SK-N-DZ (cell line): ENCODE data around the gene CPNE9.

Experiments
- DNase-seq: peaks from one replicate; pipeline ENCODE4 v3.0.0-alpha.2; 2015; ENCODE audit warnings: low spot score

The CPNE9 gene

DNA sequence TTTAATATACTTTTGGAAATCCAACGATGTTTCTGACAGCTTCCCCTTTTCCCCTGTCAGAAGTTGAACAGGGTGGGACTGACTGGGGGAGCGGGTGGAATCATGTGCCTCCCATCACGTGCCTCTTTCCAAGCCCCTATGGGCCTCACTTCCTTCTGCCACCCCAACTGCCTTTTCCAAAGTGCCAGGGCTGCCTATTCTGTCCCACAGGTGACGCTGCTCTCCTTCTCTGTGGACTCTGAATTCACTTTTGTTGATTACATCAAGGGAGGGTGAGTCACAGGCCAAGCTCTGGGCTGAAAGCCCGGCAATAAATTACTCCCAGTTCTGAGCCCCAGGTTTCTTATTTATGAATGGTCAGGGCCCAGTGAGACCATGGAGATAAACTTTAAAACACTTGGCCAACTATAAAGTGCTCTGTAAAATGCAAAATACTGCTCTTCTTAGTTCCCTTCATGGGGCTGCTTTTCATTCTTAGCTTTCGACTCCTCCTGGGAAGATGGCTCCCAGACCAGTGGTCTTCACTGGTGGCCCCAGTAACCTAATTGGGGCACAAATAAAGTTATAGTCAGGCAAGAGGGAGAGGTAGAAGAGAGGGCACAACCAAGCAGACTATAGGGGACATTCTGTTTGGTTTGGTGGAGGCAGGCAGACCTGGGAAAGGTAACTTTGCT lies 12.3 kb downstream of the CPNE9 start:
- peak; percentile 51 for DNase-seq

DNA sequence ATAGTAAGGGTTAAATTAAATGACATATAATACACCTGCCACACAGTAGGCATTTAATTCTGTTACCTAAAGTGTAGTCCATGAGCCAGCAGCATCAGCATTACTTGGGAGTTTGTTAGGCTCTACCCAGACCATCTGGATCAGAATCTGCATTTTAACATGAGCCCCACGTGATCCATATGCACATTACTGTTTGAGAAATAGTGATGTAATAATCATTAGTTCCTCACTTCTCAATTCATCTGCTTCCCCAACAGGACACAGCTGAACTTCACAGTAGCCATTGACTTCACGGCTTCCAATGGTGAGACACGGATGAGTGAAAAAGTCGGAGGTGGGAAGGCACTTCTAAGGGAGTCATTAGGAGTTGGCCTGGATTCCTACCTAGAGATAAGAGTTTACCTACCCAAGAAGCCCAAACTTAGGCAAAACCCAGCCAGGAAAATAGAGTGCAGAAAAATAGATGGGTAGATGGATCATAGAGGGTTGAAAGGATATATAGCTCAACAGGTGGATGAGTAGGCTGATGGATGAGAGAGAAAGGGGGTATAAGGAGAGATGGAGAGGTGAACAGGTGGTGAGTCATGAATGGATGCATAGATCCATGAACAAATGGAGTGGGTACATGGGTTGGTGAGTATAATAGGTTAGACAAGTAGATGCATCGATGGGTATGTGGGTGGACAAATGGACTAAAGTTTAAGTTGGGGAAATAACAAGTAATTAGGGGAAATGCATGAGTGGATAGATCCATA lies 13.3 kb downstream of the CPNE9 start:
- DNase-seq = no peak

DNA sequence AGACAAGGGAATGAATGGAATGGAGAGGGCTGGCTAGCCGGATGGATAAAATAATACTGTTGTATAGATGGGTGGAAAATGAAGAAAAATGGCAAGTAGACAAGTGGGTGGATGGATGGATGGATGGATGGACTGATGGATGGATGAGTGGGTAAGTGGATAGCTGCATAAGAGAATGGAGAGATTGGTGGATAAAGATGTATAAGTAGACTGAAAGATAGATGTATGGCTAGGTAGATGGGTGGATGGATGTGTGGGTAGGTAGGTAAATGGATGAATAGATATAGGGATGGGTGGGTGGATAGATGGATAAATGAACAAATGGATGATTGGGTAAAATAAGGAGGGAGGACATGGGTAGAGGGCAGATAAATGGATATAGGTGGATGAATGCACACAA lies 13.9 kb downstream of the CPNE9 start:
- DNase-seq = no peak

DNA sequence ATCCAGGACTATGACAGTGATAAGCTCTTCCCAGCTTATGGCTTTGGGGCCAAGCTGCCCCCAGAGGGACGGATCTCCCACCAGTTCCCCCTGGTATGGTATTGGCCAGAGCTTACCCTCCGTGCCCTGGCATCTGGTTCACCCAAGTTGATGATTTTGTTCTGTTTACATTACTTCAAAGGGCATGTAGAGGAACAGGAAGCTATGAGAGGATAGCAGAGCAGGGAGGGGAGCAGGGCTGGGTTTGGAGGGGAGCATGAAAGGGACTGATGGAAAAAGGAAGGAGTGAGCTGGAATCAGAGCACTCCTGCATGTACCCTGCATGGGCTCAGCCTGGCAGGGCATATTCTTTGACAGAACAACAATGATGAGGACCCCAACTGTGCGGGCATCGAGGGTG lies 14.5 kb downstream of the CPNE9 start:
- no peak for DNase-seq

DNA sequence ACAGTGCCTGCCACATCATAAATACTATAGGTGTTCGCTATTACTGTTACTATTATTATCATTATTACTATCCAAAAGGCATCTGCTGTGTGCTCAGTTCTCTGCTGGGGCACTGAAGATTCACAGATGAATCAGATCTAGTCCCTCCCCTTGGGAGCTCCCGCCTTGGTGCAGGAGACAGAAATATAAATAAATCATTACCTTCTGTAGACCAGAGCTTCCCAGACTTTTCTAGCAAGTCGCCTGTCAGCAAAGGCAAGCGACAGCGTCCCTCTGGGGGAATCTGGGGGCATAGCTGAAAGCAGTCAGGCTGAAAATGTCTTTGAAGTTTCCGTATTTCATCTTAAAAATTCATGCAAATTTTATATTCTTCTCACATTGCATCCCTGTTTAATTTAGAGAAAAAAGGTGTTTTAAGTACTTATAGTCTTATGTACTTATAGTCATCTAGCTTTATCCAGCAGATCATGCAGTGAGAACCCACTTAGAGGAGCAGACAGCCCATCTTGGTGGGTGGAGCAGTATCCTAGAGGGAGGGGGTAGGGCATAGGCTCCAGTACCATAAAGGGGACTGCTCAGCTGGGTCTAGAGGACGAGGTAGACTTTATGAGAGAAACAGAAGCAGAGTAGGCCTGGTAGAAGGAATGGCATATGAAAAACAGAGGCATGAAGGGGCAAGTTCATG lies 17.5 kb downstream of the CPNE9 start:
- DNase-seq = no peak

DNA sequence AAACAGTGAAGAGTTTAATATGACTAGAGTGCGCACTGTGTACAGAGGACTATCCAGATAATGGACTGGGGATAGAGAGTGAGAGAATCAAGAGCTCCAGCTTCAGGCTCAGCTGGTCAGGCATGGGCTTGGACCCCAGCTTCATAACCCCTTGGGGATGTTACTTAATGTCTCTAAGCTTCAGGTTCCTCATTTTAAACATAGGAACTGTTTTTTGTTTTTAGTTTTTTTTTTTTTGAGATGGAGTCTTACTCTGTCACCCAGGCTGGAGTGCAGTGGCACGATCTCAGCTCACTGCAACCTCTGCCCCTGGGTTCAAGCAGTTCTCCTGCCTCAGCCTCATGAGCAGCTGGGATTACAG lies 18.0 kb downstream of the CPNE9 start:
- no peak for DNase-seq

DNA sequence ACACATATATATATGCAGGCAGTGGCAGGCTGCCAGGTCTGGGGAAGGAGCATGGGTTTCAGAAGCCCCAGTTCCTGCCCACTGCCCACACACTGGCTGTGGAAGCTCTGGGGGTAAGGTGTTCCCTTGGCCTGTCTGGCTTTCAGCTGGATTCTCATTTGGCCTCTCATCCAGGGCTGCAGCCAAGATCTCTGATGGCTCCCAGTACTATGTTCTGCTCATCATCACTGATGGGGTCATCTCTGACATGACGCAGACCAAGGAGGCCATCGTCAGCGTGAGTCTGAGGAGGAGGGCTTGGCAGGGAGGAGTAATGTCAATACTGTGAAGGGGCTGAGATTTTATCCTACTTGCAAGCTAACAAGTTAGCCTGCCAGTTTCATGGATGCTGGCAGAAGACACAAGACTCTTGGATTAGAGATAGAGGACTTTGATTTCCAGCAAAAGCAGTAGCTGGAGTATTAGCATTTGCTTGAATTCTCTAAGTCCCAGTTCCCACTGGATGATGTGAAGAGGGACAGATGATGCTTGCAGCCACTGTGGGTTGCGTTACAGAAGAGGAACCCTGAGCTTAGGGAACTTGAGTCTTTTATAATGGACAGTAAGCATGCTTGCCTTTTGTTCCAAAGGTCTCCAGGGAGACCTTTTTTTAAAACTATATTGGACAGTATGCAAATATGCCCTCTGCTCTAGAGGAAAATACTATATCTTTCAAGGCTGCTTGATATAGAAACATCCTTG lies 22.3 kb downstream of the CPNE9 start:
- peak; percentile 85 for DNase-seq

DNA sequence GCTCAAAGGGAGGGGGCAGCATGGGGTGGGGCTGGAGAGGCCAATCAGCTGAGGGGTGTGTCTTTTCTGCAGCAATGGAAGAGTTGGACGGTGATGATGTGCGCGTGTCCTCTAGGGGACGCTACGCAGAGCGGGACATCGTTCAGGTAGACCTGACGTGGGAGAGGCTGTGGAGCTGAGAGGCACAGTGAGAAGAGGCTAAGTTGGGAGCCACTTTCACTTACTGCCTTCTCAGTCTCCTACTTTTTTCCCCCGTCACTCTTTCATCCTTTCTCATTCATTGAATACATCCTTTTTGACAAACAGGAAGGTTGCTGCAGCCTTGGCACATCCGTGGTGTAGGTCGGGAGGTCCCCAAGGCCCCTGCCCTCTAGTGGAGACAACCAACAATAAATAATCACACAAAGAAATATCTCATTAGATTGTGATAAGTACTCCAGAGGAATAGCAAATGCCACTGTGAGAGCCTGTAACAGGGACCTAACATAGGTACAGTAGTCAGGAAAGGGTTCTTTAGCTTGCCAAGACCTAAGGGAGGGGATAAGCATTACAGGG lies 23.5 kb downstream of the CPNE9 start:
- DNase-seq = peak; percentile 82

GRCh38 chr3:9727743-9728142 lies 24.1 kb downstream of the CPNE9 start:
- no peak for DNase-seq

GRCh38 chr3:9729419-9729818 lies 25.8 kb downstream of the CPNE9 start:
- no peak for DNase-seq

- DNase-seq = no peak
These were observed 27.1 kb downstream of the CPNE9 start for GRCh38 chr3:9730657-9731205.

DNA sequence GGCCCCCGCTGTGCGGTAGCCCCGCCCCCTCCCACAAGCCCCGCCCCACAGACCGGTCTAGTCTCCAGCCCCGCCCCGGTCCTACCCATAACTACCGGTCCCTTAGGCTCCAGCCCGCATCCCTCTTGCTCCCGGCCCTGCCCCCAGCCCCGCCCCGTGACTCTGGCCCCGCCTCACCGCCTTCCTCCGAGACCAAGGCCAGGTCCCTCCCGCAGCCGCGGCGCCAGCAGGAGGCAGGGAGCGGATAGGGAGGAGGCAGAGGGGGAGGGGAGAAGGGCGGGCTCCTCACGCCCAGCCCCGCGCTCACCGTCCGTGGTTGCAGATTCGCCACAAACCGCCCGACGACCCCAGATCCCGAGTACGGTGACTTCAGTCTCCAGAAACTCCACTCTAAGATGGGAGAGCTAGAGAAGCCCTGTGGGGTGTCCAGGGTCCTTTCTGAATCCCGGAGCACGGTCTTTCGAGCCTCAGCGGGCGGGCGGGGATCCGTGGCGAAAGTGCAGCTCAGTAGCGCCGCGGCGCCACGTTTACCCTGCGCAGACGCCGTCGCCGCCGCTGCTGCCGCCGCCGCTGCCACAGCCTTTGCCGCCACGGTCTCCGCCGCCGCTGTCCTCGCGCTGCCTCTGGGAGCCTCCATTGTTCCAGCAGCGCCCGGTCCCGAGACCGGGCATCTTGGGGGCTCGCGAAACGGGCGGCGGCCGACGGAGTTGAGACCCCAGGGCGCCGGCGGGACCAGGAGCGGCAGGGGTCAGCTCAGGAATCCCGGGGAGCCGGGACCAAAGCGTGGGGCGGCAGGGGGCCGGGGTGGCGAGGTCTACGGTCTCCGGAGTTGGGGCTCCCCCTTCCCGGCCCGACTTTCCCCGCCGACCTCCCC lies 27.8 kb downstream of the CPNE9 start, which contains the start of gene BRPF1:
Gene BRPF1 (plus strand): TSS at position 530 of the 874 bp plus-strand sequence. CDS start 2,406 bp downstream, outside the sequence.
- DNase-seq = peak; percentile 99

DNA sequence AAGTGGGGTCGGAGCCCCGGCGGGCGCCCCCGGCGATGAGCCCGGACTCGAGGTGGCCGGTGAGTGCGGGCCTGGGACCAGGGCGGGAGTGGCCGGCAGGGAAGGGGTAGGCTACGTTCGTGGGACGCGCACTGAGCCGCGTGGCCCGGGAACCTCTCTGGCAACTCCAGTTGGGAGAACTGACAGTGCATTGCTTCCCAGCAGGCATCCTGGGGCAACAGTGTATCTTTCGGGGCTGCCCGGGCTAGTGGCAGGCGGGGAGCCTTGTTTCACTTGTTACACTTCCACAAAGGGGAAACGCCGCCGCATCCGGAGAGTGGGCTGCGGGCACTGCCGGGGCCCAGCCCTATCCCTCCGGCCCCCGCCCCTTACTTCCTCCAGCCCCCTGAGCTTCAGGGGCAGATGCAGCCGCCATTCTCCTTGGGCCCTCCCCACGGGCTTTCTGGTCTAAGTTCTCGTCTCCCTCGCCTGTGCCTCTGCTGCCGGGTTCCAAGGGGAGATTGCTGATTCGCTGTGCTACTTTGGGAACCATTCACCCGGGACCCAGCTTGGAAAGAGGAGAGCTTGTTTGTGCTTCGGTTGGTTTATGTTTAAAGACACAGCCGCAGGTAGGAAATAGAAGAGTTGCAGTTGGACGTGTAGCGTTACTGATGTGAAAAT lies 28.6 kb downstream of the CPNE9 start:
- no peak for DNase-seq

DNA sequence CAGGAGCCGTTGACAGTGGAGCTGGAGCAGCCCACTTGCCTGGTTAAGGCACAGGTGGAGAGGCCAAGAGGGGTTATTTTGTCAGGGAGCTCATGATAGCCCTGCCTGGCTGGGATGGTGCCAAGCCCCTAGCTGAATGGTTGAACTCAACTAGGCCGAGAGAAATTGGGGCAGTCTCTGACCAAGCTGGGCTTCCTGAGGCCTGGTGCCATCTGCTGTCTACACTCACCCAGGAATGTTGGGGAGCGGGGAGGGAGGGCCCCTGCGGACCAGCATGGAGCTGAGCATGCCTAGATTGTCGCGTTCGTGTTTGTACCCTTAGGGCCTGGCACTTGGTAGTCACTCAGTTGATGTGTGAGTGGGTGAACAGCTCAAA lies 29.1 kb downstream of the CPNE9 start:
- DNase-seq = no peak

- no peak for DNase-seq
These were observed 33.2 kb downstream of the CPNE9 start for GRCh38 chr3:9736831-9737230.

DNA sequence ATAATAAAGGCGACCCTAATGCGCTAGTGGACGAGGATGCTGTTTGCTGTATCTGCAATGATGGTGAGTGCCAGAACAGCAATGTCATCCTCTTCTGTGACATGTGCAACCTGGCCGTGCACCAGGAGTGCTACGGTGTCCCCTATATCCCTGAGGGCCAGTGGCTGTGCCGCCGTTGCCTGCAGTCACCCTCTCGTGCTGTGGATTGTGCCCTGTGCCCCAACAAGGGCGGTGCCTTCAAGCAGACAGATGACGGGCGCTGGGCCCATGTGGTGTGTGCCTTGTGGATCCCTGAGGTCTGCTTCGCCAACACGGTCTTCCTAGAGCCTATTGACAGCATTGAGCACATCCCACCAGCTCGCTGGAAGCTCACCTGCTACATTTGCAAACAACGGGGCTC lies 35.5 kb downstream of the CPNE9 start:
- DNase-seq = no peak

DNA sequence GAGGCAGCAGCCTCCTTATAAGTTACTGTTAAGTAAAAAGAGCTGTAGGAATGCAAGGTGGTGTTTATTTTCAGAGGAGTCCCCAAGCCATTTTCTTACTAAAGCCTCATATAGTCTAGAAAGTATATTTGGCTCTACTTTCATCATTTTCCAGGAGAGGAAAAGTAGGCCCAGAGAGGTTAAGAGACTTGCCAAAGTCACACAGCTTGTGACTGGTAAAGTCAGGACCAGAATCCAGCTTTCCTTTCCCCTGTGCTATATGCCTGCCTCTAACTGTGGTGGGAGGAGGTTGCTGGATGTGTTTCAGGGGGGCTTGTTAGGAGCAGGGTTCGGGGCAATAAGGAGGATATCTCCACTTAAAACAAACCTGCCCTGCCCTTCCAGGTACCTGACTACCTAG lies 38.9 kb downstream of the CPNE9 start:
- DNase-seq = no peak

DNA sequence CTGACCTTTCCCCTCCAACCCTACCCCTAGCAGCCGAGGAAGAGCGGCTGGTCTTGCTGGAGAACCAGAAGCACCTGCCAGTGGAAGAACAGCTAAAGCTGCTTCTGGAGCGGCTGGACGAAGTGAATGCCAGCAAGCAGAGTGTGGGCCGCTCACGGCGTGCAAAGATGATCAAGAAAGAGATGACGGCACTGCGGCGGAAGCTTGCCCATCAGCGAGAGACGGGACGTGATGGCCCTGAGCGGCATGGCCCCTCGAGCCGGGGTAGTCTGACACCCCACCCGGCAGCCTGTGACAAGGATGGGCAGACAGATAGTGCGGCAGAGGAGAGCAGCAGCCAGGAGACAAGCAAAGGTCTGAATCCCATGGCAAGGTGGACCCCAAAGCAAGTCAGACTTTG lies 39.9 kb downstream of the CPNE9 start:
- DNase-seq = no peak

- no peak for DNase-seq
These were observed 40.5 kb downstream of the CPNE9 start for GRCh38 chr3:9744162-9744561.

DNA sequence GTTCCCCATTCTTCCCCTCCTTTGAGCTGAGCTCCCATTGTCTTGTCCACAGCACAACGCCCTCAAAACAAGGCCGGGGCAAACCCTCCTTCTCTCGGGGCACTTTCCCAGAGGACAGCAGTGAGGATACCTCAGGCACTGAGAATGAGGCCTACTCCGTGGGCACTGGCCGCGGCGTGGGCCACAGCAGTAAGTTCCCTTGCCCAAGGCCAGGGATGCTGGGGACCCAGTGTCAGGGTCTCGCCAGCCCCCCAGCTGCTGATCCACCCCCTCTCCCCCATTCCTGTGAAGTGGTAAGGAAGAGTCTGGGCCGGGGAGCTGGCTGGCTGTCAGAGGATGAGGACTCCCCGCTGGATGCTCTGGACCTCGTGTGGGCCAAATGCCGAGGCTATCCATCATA lies 41.9 kb downstream of the CPNE9 start:
- no peak for DNase-seq
